HepG2 (cell line): ENCODE results near the gene DTD2. TPM values are rescaled to one million over a fixed set of nuclear protein-coding genes. Genes with fewer than 3 reads are reported as not detected.

Experiments used
- ATAC-seq: fragments of 200-7000 bp; cut with Tn5 transposase; 3 replicates; pipeline ENCODE4 v1.9.1; 2020; ENCODE audit warnings: mild to moderate bottlenecking, moderate library complexity
- BruUV-seq: library from RNA; stranded (reverse); fragments of 400-500 nt; replicated peaks from 2 replicates; lab custom pipeline; 2021; lab: Mats Ljungman, UMichigan
- CTCF ChIA-PET: fragments of 300-600 bp; formaldehyde crosslinking; extraction: SDS; loops from one replicate; lab custom pipeline; 2021; ENCODE audit warnings: low total read pairs, inconsistent platforms, low intra/inter-chr PET ratio; lab: Yijun Ruan, JAX
- POLR2A ChIA-PET: fragments of 350-600 bp; sonication (Branson Sonifier 250); formaldehyde crosslinking; loops from one replicate; lab custom pipeline; 2020; ENCODE audit warnings: antibody characterized with exemption, inconsistent platforms; lab: Yijun Ruan, JAX
- DNase-seq: peaks from one replicate; pipeline ENCODE4 v3.0.0-alpha.2; 2015; ENCODE audit warnings: low spot score
- FAIRE-seq: peaks from 3 replicates; lab custom pipeline; 2011; peaks lifted over from hg19 to GRCh38; lab: Jason Lieb, UNC
- H2AFZ ChIP-seq: one replicate; pipeline ENCODE4 v1.6.1; 2011; ENCODE audit warnings: low read length, inconsistent platforms
- H3K27ac ChIP-seq: fragments of 300-600 bp; 3 replicates; pipeline ENCODE4 v1.8.0; 2011; ENCODE audit warnings: mixed run types, mild to moderate bottlenecking, mixed read lengths, low read length, inconsistent platforms; ENCODE audit not compliant: insufficient read depth; ENCODE audit errors: extremely low read length
- H3K27me3 ChIP-seq, 2 experiments: fragments of 200-600 bp in 1 of 2; 2 replicates in 1 of 2; 3 replicates in 1 of 2; pipeline versions ENCODE4 v1.6.0 to v1.8.0; 2011; ENCODE audit warnings: low read length in 2 of 2, mild to moderate bottlenecking in 2 of 2, moderate library complexity in 2 of 2, inconsistent platforms in 1 of 2; ENCODE audit not compliant: insufficient read depth in 2 of 2, control insufficient read depth in 1 of 2
- H3K36me3 ChIP-seq, 2 experiments: fragments of 200-600 bp in 1 of 2; replicated peaks in 1 of 2; 2 replicates in 1 of 2; 3 replicates in 1 of 2; pipeline versions ENCODE4 v1.5.1 to v1.8.0; 2011; ENCODE audit warnings: low read length in 2 of 2, inconsistent platforms in 1 of 2; ENCODE audit not compliant: insufficient read depth in 2 of 2, control insufficient read depth in 1 of 2
- H3K4me1 ChIP-seq: 2 replicates; pipeline ENCODE4 v1.5.1; 2012; ENCODE audit warnings: low read length, inconsistent platforms; ENCODE audit not compliant: insufficient read depth
- H3K4me2 ChIP-seq: 2 replicates; pipeline ENCODE4 v1.6.0; 2011; ENCODE audit warnings: low read depth, low read length, inconsistent platforms
- H3K4me3 ChIP-seq, 3 experiments: fragments of 200-600 bp in 1 of 3; sonication (generic), shearing (Covaris generic) in 1 of 3; replicated peaks in 1 of 3; 2 replicates each; pipeline ENCODE4 v1.5.1; 2011 to 2016; ENCODE audit warnings: low read length in 3 of 3, inconsistent platforms in 2 of 3, low read depth in 2 of 3, mild to moderate bottlenecking in 2 of 3, control low read depth in 1 of 3, mixed read lengths in 1 of 3; ENCODE audit not compliant: insufficient read depth in 1 of 3
- H3K79me2 ChIP-seq: one replicate; pipeline ENCODE4 v1.6.1; 2011; ENCODE audit warnings: low read length, inconsistent platforms; ENCODE audit not compliant: insufficient read depth
- H3K9ac ChIP-seq: 2 replicates; pipeline ENCODE4 v1.6.0; 2011; ENCODE audit warnings: mild to moderate bottlenecking, low read depth, low read length, inconsistent platforms; ENCODE audit not compliant: insufficient read depth
- H3K9me3 ChIP-seq: 2 replicates; pipeline ENCODE4 v1.5.1; 2012; ENCODE audit warnings: mild to moderate bottlenecking, low read length
- H4K20me1 ChIP-seq: 2 replicates; pipeline ENCODE4 v1.6.0; 2011; ENCODE audit warnings: inconsistent platforms, mild to moderate bottlenecking, low read length, moderate library complexity; ENCODE audit not compliant: insufficient read depth
- CBX2 ChIP-seq, 2 experiments: fragments of 200-600 bp in 1 of 2; sonication (generic); formaldehyde crosslinking in 1 of 2; IDR thresholded peaks; 2 replicates each; pipeline versions ENCODE4 v1.7.0 to v1.8.1; 2018 to 2022; ENCODE audit warnings: low read depth in 2 of 2, low read length in 1 of 2, mild to moderate bottlenecking in 1 of 2, missing genetic modification reagents in 1 of 2
- DNMT1 ChIP-seq: sonication (generic); formaldehyde crosslinking; IDR thresholded peaks from 2 replicates; pipeline ENCODE4 v1.5.1; 2020; ENCODE audit warnings: mild to moderate bottlenecking, missing genetic modification reagents
- MATR3 ChIP-seq: sonication (generic); formaldehyde crosslinking; IDR thresholded peaks from 2 replicates; pipeline ENCODE4 v1.4.0; 2020; ENCODE audit warnings: missing genetic modification reagents
- NCOA2 ChIP-seq: sonication (generic); formaldehyde crosslinking; IDR thresholded peaks from 2 replicates; pipeline ENCODE4 v1.8.0; 2022; ENCODE audit warnings: inconsistent platforms
- POLR2AphosphoS5 ChIP-seq: IDR thresholded peaks from 2 replicates; pipeline ENCODE4 v1.6.1; 2012; ENCODE audit warnings: low read depth, low read length
- RCOR2 ChIP-seq: IDR thresholded peaks from 2 replicates; pipeline ENCODE4 v1.6.1; 2016; ENCODE audit warnings: missing biosample characterization, missing genetic modification reagents
- RFXAP ChIP-seq: sonication (generic); formaldehyde crosslinking; IDR thresholded peaks from 2 replicates; pipeline ENCODE4 v1.4.0; 2020; ENCODE audit warnings: missing genetic modification reagents, borderline replicate concordance
- SOX6 ChIP-seq, 2 experiments: fragments of 450-650 bp in 1 of 2; sonication (generic) in 1 of 2; formaldehyde crosslinking in 1 of 2; IDR thresholded peaks; 2 replicates each; pipeline versions ENCODE4 v1.4.0 to v1.6.1; 2017 to 2020; ENCODE audit warnings: antibody characterized with exemption in 1 of 2, mild to moderate bottlenecking in 1 of 2, missing genetic modification reagents in 1 of 2
- ZBTB8A ChIP-seq: sonication (generic); formaldehyde crosslinking; IDR thresholded peaks from 2 replicates; pipeline ENCODE4 v1.4.0; 2020; ENCODE audit warnings: mild to moderate bottlenecking, low read depth, missing genetic modification reagents, borderline replicate concordance
- ZNF138 ChIP-seq: sonication (generic); formaldehyde crosslinking; IDR thresholded peaks from 2 replicates; pipeline ENCODE4 v1.5.0; 2020; ENCODE audit warnings: mild to moderate bottlenecking, low read depth, missing genetic modification reagents
- ZNF230 ChIP-seq: sonication (generic); formaldehyde crosslinking; IDR thresholded peaks from 2 replicates; pipeline ENCODE4 v1.4.0; 2020; ENCODE audit warnings: mild to moderate bottlenecking, missing genetic modification reagents
- ZNF354B ChIP-seq: sonication (generic); formaldehyde crosslinking; IDR thresholded peaks from 2 replicates; pipeline ENCODE4 v1.8.0; 2022; ENCODE audit warnings: mild to moderate bottlenecking, missing genetic modification reagents
- ZNF790 ChIP-seq: sonication (generic); formaldehyde crosslinking; IDR thresholded peaks from 2 replicates; pipeline ENCODE4 v1.8.0; 2022; ENCODE audit warnings: missing genetic modification reagents, mild to moderate bottlenecking, borderline replicate concordance
- ZNF792 ChIP-seq: IDR thresholded peaks from 2 replicates; pipeline ENCODE4 v1.6.1; 2016
- in situ Hi-C: cut with HindIII; loops from 2 replicates; pipeline ENCODE4 v1.10.0; 2017; ENCODE audit warnings: low pct_unique_long_range_greater_than_20kb; ENCODE audit not compliant: extremely low pct_ligation_motif_present
- intact Hi-C: fragments of 100-400 bp; cut with micrococcal nuclease; formaldehyde crosslinking; loops from one replicate; pipeline ENCODE4 v1.10.0; 2022; ENCODE audit not compliant: unreplicated experiment
- polyA plus RNA-seq, 8 experiments: library from polyadenylated mRNA; depleted of rRNA in 3 of 8; stranded (reverse) in 7 of 8; unstranded in 1 of 8; fragments of >200 nt; fragmentation: Illumina TruSeq in 4 of 8; extraction: Trizol in 4 of 8; gene quantifications; 2 replicates each; pipeline versions ENCODE4 v1.2.1 to v1.2.3, GENCODE V29; 2011 to 2016; ENCODE audit warnings: low read depth in 4 of 8, missing spikeins in 1 of 8, mixed read lengths in 1 of 8; ENCODE audit not compliant: insufficient read depth in 1 of 8
- total RNA-seq, 5 experiments: library from RNA; depleted of rRNA; stranded (reverse); fragments of >200 nt; fragmentation: Illumina TruSeq; extraction: Trizol; gene quantifications; 2 replicates each; pipeline ENCODE4 v1.2.3, GENCODE V29; 2016; ENCODE audit warnings: low read depth in 1 of 5
- TF ChIP-seq, protein P1 (sequence below): sonication (generic); formaldehyde crosslinking; IDR thresholded peaks from 2 replicates; pipeline ENCODE4 v1.9.0; 2021; ENCODE audit warnings: missing genetic modification reagents, borderline replicate concordance
- TF ChIP-seq, protein P2 (sequence below): IDR thresholded peaks from 2 replicates; pipeline ENCODE4 v1.6.1; 2016
- TF ChIP-seq, protein P3 (sequence below): sonication (generic); formaldehyde crosslinking; conservative IDR thresholded peaks from 2 replicates; pipeline ENCODE4 v1.8.0; 2022; ENCODE audit warnings: mild to moderate bottlenecking, moderate library complexity, missing genetic modification reagents

DTD2 gene
- total and polyA plus RNA-seq, 2 of the 13 experiments (the other 11 are each of a cell fraction or from before 2014, with no cell fraction given) = 22.3 to 49.8 TPM

DNA sequence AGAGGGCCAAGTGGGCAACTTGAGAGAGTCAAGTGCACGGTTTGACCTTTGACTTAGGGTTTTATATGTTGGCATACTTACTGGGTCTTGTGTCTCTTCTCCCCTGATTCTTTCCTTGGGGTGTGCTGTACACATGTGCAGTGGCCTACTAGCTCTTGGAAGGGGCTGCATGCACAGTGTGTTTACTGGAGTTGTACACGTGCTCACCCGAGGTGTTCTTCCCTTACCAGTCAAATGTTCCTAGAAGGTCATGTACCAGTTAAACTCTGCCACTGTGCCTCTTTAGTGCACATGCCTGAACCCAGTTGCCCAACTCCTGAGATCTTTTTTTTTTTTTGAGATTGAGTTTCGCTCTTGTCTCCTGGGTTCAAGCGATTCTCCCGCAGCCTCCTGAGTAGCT, 9.2 kb upstream of the DTD2 start (continued):
- no peak for TF ChIP-seq CBX2 (IDR thresholded peaks at IDR 0.05; ENCODE audit: low read depth, low read length)
- no peak for TF ChIP-seq CBX2 (CRISPR knock-in tag; IDR thresholded peaks at IDR 0.05; ENCODE audit: low read depth)
- no peak for TF ChIP-seq ZNF230 (CRISPR knock-in tag)
- no peak for TF ChIP-seq ZBTB8A
- TF ChIP-seq SOX6 (IDR thresholded peaks at IDR 0.05) = no peak
- TF ChIP-seq SOX6 (CRISPR knock-in tag; IDR thresholded peaks at IDR 0.05) = 0 out of 2 replicates have a peak, but pooled peaks have one; percentile 27
- TF ChIP-seq, protein P1, sequence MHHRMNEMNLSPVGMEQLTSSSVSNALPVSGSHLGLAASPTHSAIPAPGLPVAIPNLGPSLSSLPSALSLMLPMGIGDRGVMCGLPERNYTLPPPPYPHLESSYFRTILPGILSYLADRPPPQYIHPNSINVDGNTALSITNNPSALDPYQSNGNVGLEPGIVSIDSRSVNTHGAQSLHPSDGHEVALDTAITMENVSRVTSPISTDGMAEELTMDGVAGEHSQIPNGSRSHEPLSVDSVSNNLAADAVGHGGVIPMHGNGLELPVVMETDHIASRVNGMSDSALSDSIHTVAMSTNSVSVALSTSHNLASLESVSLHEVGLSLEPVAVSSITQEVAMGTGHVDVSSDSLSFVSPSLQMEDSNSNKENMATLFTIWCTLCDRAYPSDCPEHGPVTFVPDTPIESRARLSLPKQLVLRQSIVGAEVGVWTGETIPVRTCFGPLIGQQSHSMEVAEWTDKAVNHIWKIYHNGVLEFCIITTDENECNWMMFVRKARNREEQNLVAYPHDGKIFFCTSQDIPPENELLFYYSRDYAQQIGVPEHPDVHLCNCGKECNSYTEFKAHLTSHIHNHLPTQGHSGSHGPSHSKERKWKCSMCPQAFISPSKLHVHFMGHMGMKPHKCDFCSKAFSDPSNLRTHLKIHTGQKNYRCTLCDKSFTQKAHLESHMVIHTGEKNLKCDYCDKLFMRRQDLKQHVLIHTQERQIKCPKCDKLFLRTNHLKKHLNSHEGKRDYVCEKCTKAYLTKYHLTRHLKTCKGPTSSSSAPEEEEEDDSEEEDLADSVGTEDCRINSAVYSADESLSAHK (CRISPR knock-in tag) = no peak
- no peak for TF ChIP-seq ZNF354B (CRISPR knock-in tag)
- TF ChIP-seq ZNF792 = no peak
- TF ChIP-seq, all 625 proteins: peak for 7

DNA sequence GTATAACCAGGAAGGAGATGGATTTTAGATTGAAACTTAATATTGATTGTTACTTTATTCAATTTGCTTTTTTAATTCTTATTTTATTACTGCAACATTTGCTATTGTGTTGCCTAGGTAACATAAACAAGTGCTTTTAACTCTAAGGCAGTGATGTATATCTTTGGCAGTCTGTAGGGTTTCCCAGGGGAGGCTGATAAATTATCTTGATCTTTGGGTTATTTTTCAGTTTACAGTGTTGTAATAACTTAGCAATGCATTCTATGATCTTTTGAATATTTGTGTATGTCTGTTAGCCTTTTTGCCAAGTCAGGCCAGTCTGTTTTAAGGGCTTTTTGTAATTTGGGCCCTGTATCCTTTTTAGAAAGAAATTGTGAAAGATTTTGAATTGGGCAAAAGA, 7.8 kb upstream of the DTD2 start:
- BruUV-seq = no TSS peak
- no peaks in the 10 kb centered on the region for H3K9me3 ChIP-seq
- FAIRE-seq = no peak
- no peaks in the 10 kb centered on the region for H4K20me1 ChIP-seq
- H3K27me3 ChIP-seq = no peaks in the 10 kb centered on the region
- no peak overlapping the region for H2AFZ ChIP-seq
- CTCF ChIA-PET = no interaction called here
- no peak for ATAC-seq
- peaks cover 9% of the 10 kb centered on the region for H3K4me1 ChIP-seq
- no peak overlapping the region for H3K4me2 ChIP-seq
- in situ Hi-C loops (no loop called here), intact Hi-C loops (no loop called here)
- H3K4me3 ChIP-seq = no peak overlapping the region
- no peaks in the 10 kb centered on the region for H3K79me2 ChIP-seq
- DNase-seq = no peak
- TF ChIP-seq MATR3 (CRISPR knock-in tag) (no peak), RCOR2 (CRISPR knock-in tag) (no peak), RFXAP (CRISPR knock-in tag) (no peak), POLR2AphosphoS5 (no peak), DNMT1 (no peak), ZNF790 (CRISPR knock-in tag) (no peak), NCOA2 (CRISPR knock-in tag) (no peak), ZNF138 (no peak)
- TF ChIP-seq, protein P2, sequence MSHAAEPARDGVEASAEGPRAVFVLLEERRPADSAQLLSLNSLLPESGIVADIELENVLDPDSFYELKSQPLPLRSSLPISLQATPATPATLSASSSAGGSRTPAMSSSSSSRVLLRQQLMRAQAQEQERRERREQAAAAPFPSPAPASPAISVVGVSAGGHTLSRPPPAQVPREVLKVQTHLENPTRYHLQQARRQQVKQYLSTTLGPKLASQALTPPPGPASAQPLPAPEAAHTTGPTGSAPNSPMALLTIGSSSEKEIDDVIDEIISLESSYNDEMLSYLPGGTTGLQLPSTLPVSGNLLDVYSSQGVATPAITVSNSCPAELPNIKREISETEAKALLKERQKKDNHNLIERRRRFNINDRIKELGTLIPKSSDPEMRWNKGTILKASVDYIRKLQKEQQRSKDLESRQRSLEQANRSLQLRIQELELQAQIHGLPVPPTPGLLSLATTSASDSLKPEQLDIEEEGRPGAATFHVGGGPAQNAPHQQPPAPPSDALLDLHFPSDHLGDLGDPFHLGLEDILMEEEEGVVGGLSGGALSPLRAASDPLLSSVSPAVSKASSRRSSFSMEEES (CRISPR knock-in tag) = no peak
- TF ChIP-seq, protein P3, sequence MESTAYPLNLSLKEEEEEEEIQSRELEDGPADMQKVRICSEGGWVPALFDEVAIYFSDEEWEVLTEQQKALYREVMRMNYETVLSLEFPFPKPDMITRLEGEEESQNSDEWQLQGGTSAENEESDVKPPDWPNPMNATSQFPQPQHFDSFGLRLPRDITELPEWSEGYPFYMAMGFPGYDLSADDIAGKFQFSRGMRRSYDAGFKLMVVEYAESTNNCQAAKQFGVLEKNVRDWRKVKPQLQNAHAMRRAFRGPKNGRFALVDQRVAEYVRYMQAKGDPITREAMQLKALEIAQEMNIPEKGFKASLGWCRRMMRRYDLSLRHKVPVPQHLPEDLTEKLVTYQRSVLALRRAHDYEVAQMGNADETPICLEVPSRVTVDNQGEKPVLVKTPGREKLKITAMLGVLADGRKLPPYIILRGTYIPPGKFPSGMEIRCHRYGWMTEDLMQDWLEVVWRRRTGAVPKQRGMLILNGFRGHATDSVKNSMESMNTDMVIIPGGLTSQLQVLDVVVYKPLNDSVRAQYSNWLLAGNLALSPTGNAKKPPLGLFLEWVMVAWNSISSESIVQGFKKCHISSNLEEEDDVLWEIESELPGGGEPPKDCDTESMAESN (CRISPR knock-in tag) = no peak
- POLR2A ChIA-PET = no interaction called here
- H3K27ac ChIP-seq = no peak overlapping the region
- H3K36me3 ChIP-seq = no peaks in the 10 kb centered on the region
- H3K9ac ChIP-seq = no peak overlapping the region
